Small intestine (tissue), 7 donors: Measurements from ENCODE around the gene LRFN2. TPM values are rescaled to one million over a fixed set of nuclear protein-coding genes. Genes with fewer than 3 reads are reported as not detected.

Experiments used
- DNase-seq, 2 donors: peaks; one replicate each; pipeline versions ENCODE4 v3.0.0 to v3.0.0-alpha.2; 2013
- FAIRE-seq: peaks from 2 replicates; lab custom pipeline; 2012; peaks lifted over from hg19 to GRCh38; lab: Jason Lieb, UNC
- H3K27ac ChIP-seq, 3 donors: one replicate each; pipeline ENCODE4 v1.5.1; 2013; ENCODE audit warnings: low read length in 2 of 3, mild to moderate bottlenecking in 2 of 3, control low read depth in 1 of 3, inconsistent platforms in 1 of 3, low read depth in 1 of 3, moderate library complexity in 1 of 3
- H3K27me3 ChIP-seq, 3 donors: one replicate each; pipeline ENCODE4 v1.6.1; 2013; ENCODE audit warnings: low read length in 3 of 3, inconsistent platforms in 1 of 3; ENCODE audit not compliant: control insufficient read depth in 3 of 3, insufficient read depth in 3 of 3
- H3K36me3 ChIP-seq, 3 donors: one replicate each; pipeline ENCODE4 v1.6.1; 2013; ENCODE audit warnings: low read length in 3 of 3, inconsistent platforms in 1 of 3, low read depth in 1 of 3, mild to moderate bottlenecking in 1 of 3, moderate library complexity in 1 of 3; ENCODE audit not compliant: control insufficient read depth in 3 of 3, insufficient read depth in 2 of 3
- H3K4me1 ChIP-seq, 3 donors: one replicate each; pipeline ENCODE4 v1.6.1; 2013; ENCODE audit warnings: low read length in 2 of 3, inconsistent platforms in 1 of 3, low read depth in 1 of 3, mild to moderate bottlenecking in 1 of 3, moderate library complexity in 1 of 3; ENCODE audit not compliant: control insufficient read depth in 3 of 3, insufficient read depth in 2 of 3
- H3K4me3 ChIP-seq, 3 donors: one replicate each; pipeline ENCODE4 v1.5.1; 2013; ENCODE audit warnings: low read length in 3 of 3, control low read depth in 1 of 3, inconsistent platforms in 1 of 3, low read depth in 1 of 3, mild to moderate bottlenecking in 1 of 3, moderate library complexity in 1 of 3
- H3K9me3 ChIP-seq, 2 donors: one replicate each; pipeline ENCODE4 v1.6.1; 2013; ENCODE audit warnings: low read depth in 1 of 2, low read length in 1 of 2; ENCODE audit not compliant: control insufficient read depth in 2 of 2, insufficient read depth in 1 of 2
- WGBS, 3 donors: extraction: QIAGEN DNeasy Blood & Tissue Kit; methylation state at CpG; one replicate each; pipeline ENCODE4 v1.1.7; 2013; 5-methylcytosine and 5-hydroxymethylcytosine counted together
- polyA plus RNA-seq, 4 donors: library from polyadenylated mRNA; stranded (reverse) in 3 of 4; unstranded in 1 of 4; fragments of 200-250 nt in 3 of 4; fragments of 120-200 nt in 1 of 4; gene quantifications; one replicate each; pipeline versions ENCODE4 v1.2.1 to v1.2.3, GENCODE V29; 2013
- donor health status: healthy with polysubstance abuse.
- donor health status: control.
- donor health status: control.
- donor health status: Bipolar disorder and iron deficiency.
- donor health status: healthy.

The LRFN2 gene
- polyA plus RNA-seq, 4 donors: 0.22 to 0.40 TPM; not detected in 2

- no peak overlapping the region for H3K4me3 ChIP-seq
- H3K4me1 ChIP-seq: no peaks in the 10 kb centered on the region
- no peaks in the 10 kb centered on the region for H3K36me3 ChIP-seq
- FAIRE-seq (no peak), DNase-seq (no peak)
- no peak overlapping the region for H3K27ac ChIP-seq
- H3K27me3 ChIP-seq: no peaks in the 10 kb centered on the region
- 86 to 95% (median 90%) methylated on average over 6 of the region's 6 CpGs for WGBS, 3 donors
- peaks cover 0 to 4% of the 10 kb centered on the region in 2 donors for H3K9me3 ChIP-seq
Measured at GRCh38 chr6:40398810-40399477, 188.2 kb downstream of the LRFN2 start.

GRCh38 chr6:40398034-40398691 is 189.0 kb downstream of the LRFN2 start:
- no peak for FAIRE-seq
- Histone ChIP-seq H3K4me3 (no peak overlapping the region), H3K27me3 (no peaks in the 10 kb centered on the region), H3K36me3 (no peaks in the 10 kb centered on the region), H3K4me1 (no peaks in the 10 kb centered on the region), H3K9me3 (peaks cover 0 to 4% of the 10 kb centered on the region in 2 donors), H3K27ac (no peak overlapping the region)
- no peak for DNase-seq
- WGBS, 3 donors: 75 to 79% (median 79%) methylated on average over 11 of the region's 11 CpGs

DNA sequence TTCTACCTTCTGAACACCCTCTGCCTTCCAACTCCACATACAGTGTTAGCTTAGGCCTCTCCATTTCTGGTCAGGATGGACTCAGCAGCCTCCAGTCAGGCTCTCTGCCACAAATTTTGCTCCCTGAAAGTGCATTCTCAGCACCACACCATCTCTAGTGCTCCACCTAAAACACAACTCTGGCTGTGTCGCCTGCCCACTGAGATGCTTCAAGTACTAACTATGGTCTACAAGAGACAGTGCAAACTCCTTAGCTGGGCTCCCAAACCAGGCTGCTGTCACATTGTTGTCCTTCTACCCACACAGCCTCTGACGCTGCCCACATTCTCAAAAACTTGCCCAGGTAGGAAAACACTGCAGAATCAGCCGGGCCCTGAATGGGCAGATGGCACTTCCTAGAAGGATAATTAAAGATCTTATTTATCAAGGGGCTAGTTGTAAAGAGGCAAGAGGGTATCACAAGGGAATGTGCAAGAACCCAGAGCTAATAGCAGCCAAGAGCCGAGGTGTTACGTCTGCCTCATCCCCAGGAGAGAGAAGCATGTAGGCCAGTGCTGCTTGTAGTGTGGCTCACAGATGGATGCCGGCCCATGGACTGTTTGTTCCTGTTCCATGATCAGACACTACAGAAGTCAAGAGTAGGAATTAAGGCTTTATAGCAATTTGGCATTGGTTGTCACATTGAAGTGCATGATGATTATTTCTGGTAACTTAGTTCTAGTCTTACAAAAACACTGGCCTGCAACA is 189.7 kb downstream of the LRFN2 start:
- 87 to 97% (median 92%) methylated on average over 6 of the region's 6 CpGs for WGBS, 3 donors
- Histone ChIP-seq H3K36me3 (no peaks in the 10 kb centered on the region), H3K27me3 (no peaks in the 10 kb centered on the region), H3K9me3 (peaks cover 0 to 4% of the 10 kb centered on the region in 2 donors), H3K4me3 (no peak overlapping the region), H3K4me1 (no peaks in the 10 kb centered on the region), H3K27ac (no peak overlapping the region)
- DNase-seq (no peak), FAIRE-seq (no peak)

DNA sequence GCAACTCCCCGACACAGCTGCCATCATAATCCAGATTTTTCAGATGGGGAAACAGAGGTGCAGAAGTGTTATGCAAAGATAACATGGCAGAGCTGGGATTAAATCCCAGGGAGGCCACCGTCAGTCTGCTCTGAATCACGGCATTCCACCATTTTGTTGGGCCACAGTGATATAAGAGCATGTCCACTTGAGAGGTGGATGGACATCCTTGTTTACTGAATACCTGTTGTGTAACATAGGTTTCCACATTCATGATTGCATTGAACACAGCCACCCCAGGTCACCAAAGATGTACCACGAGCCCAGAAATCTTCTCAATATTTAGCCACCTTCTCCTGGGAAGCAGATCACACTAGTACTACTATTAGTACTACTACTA is 191.5 kb downstream of the LRFN2 start:
- DNase-seq (no peak), FAIRE-seq (no peak)
- Histone ChIP-seq H3K27ac (no peak overlapping the region), H3K9me3 (peaks cover 0 to 4% of the 10 kb centered on the region in 2 donors), H3K36me3 (no peaks in the 10 kb centered on the region), H3K4me3 (no peak overlapping the region), H3K27me3 (no peaks in the 10 kb centered on the region), H3K4me1 (no peaks in the 10 kb centered on the region)
- WGBS, 3 donors: 83 to 88% (median 86%) methylated on average over 4 of the region's 4 CpGs

DNA sequence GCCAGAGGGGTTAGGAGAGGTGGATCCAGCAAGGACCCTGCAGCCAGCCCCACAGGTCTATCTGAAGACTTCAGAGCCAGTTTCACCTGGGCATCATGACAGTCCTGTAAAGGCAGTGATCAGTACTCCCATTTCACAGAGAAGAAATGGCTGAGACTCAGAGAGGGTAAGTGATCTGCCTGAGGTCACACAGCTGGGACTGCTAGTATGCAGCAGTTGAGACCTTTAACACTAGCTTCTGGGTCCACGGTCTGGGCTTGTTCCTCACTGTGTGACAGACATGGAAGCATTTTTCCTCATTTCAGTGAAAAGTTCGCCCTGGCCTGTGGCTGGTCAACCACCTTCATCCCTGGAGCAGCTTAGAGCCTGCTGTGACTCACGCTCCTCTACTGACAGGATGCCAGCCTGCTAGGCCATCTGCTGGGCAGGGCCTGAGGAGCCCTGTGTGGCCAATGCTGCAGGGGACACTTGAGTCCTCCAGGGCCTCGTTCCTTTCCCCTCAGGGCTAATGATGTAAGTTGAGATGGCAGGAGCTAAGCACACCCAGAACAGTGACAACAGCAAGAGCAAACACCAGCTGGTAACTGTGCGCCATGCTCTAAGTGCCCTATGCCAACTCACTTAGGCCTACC is 192.0 kb downstream of the LRFN2 start:
- no peak overlapping the region for H3K4me3 ChIP-seq
- DNase-seq (no peak), FAIRE-seq (no peak)
- 66 to 68% (median 67%) methylated on average over 5 of the region's 5 CpGs for WGBS, 3 donors
- H3K27me3 ChIP-seq: peaks cover 0 to 3% (median 2%) of the 10 kb centered on the region in 3 donors
- H3K36me3 ChIP-seq: no peaks in the 10 kb centered on the region
- peaks cover 0 to 4% of the 10 kb centered on the region in 2 donors for H3K9me3 ChIP-seq
- H3K27ac ChIP-seq: no peak overlapping the region
- no peaks in the 10 kb centered on the region for H3K4me1 ChIP-seq

- no peaks in the 10 kb centered on the region for H3K36me3 ChIP-seq
- H3K4me3 ChIP-seq: no peak overlapping the region
- H3K9me3 ChIP-seq: peaks cover 0 to 4% of the 10 kb centered on the region in 2 donors
- 93 to 100% (median 95%) methylated on average over 1 of the region's 1 CpG for WGBS, 3 donors
- peaks cover 0 to 5% (median 3%) of the 10 kb centered on the region in 3 donors for H3K27me3 ChIP-seq
- no peaks in the 10 kb centered on the region for H3K4me1 ChIP-seq
- no peak overlapping the region for H3K27ac ChIP-seq
- FAIRE-seq (no peak), DNase-seq (no peak)
Measured at GRCh38 chr6:40394381-40394780, 192.8 kb downstream of the LRFN2 start.

DNA sequence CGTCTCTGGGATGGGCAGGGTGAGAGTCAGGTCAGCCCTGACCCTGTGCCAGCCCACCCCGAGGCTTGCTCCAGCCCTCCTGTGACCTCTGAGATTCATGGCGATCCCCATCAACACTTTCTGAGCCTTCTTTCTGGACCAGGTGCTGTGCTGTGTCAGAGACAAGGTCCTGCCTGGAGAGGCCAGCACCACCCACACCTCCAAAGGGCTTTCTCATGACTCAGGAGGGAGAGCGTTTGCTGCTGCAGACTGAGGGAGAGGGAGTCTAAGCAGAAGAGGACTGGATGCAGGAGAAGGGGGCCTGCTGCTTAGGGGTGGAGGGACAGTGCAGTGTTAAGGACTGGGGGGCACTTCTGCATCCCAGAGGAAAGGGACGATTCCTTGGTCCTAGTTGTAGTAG is 193.5 kb downstream of the LRFN2 start:
- FAIRE-seq (no peak), DNase-seq (no peak)
- WGBS, 3 donors: 41 to 54% (median 44%) methylated on average over 5 of the region's 5 CpGs
- Histone ChIP-seq H3K9me3 (peaks cover 0 to 4% of the 10 kb centered on the region in 2 donors), H3K4me3 (no peak overlapping the region), H3K27me3 (peaks cover 0 to 5% (median 3%) of the 10 kb centered on the region in 3 donors), H3K27ac (no peak overlapping the region), H3K4me1 (no peaks in the 10 kb centered on the region), H3K36me3 (no peaks in the 10 kb centered on the region)

GRCh38 chr6:40392589-40392988 is 194.6 kb downstream of the LRFN2 start:
- 89 to 94% (median 92%) methylated on average over 16 of the region's 16 CpGs for WGBS, 3 donors
- no peak for DNase-seq
- H3K27me3 ChIP-seq: peaks cover 0 to 5% (median 3%) of the 10 kb centered on the region in 3 donors
- no peaks in the 10 kb centered on the region for H3K4me1 ChIP-seq
- FAIRE-seq: no peak
- no peaks in the 10 kb centered on the region for H3K36me3 ChIP-seq
- H3K9me3 ChIP-seq: peaks cover 0 to 4% of the 10 kb centered on the region in 2 donors
- H3K27ac ChIP-seq: no peak overlapping the region
- no peak overlapping the region for H3K4me3 ChIP-seq
